SU-DHL-6 (cell line): ENCODE results near the gene PROSER3.

ENCODE experiments used
- CTCF ChIP-seq: fragments of 200-600 bp; sonication (generic); IDR thresholded peaks from one replicate; pipeline ENCODE4 v1.5.1; 2017; ENCODE audit warnings: antibody characterized with exemption, mild to moderate bottlenecking, low read length, moderate library complexity; ENCODE audit not compliant: insufficient read depth, poor library complexity, severe bottlenecking
- EZH2phosphoT487 ChIP-seq: fragments of 200-600 bp; sonication (generic), shearing (Covaris generic); conservative IDR thresholded peaks from 2 replicates; pipeline ENCODE4 v1.6.1; 2018; ENCODE audit warnings: mild to moderate bottlenecking, antibody characterized with exemption, low read length, moderate library complexity, mixed read lengths

GRCh38 chr19:35734889-35735288 lies 23.1 kb upstream of the PROSER3 start:
- TF ChIP-seq CTCF (no peak), EZH2phosphoT487 (no peak)
